Epithelial cell of esophagus (primary cell): Measurements from ENCODE around the gene GLS.
"Not testable (repeated sequence)": the region's sequence is repeated elsewhere in the genome, so short reads cannot be mapped to it uniquely, and the experiment has no call there.

Source experiments
- DNase-seq: peaks from one replicate; pipeline ENCODE4 v3.0.0; 2010; ENCODE audit warnings: low read depth
- H3K4me3 ChIP-seq: 2 replicates; pipeline ENCODE4 v1.5.1; 2011; ENCODE audit warnings: mild to moderate bottlenecking, low read length, control low read depth
- TF ChIP-seq, protein P1 (sequence below): IDR thresholded peaks from 2 replicates; pipeline ENCODE4 v1.5.1; 2011; ENCODE audit warnings: low read depth, mild to moderate bottlenecking, low read length, control low read depth, inconsistent platforms; ENCODE audit not compliant: insufficient read depth; ENCODE audit errors: missing control alignments

The GLS gene

DNA sequence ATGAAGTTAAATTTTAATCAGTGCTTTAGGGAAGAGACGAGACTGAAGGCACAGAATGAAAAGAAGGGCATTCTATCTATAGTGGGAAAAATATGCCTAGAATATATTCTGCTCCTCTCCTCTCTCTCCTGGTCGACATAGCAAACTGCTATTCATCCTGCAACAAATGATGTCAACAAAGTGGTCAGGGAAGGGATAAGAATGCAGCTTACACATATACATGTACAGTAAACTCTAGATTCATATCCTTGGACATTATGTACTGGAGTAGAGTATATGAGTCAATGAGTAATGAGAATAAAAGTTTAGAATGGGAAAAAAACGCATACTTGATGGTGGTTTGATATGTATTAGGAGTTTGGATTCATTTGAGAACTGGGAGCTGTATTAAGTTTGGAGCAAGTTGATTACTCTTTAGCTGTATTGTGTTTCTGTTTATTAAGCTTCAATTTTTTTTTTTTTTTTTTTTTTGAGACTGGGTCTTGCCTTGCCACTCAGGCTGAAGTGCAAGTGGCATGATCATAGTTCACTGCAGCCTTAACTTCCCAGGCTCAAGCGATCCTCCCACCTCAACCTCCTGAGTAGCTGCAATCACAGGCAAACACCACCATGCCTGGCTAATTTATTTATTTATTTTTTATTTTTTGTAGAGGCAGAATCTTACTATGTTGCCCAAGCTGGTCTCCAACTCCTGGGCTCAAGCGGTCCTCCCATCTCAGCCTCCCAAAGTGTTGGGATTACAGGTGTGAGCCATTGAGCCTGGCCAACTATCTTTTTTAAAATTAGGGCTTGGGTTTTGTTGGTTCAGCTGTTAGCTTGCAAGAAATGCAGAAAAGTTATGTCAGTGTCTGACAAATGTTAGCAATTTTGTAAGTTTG, 79.5 kb downstream of the GLS start:
- TF ChIP-seq, protein P1, sequence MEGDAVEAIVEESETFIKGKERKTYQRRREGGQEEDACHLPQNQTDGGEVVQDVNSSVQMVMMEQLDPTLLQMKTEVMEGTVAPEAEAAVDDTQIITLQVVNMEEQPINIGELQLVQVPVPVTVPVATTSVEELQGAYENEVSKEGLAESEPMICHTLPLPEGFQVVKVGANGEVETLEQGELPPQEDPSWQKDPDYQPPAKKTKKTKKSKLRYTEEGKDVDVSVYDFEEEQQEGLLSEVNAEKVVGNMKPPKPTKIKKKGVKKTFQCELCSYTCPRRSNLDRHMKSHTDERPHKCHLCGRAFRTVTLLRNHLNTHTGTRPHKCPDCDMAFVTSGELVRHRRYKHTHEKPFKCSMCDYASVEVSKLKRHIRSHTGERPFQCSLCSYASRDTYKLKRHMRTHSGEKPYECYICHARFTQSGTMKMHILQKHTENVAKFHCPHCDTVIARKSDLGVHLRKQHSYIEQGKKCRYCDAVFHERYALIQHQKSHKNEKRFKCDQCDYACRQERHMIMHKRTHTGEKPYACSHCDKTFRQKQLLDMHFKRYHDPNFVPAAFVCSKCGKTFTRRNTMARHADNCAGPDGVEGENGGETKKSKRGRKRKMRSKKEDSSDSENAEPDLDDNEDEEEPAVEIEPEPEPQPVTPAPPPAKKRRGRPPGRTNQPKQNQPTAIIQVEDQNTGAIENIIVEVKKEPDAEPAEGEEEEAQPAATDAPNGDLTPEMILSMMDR: no peak
- no peak for DNase-seq
- no peak overlapping the region for H3K4me3 ChIP-seq

DNA sequence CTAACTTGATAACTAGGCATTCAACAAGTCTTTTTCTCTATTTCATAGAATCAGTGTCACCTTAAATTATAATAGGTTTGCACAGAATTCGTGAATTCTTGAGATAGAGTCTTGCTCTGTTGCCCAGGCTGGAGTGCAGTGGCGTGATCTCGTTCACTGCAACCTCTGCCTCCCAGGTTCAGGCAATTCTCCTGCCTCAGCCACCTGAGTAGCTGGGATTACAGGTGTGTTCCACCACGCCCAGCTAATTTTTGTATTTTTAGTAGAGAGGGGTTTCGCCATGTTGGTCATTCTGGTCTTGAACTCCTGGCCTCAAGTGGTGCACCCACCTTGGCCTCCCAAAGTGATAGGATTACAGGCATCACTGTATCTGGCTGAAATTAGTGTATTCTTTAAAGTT, 80.5 kb downstream of the GLS start:
- DNase-seq, H3K4me3 ChIP-seq: not testable (repeated sequence)

DNA sequence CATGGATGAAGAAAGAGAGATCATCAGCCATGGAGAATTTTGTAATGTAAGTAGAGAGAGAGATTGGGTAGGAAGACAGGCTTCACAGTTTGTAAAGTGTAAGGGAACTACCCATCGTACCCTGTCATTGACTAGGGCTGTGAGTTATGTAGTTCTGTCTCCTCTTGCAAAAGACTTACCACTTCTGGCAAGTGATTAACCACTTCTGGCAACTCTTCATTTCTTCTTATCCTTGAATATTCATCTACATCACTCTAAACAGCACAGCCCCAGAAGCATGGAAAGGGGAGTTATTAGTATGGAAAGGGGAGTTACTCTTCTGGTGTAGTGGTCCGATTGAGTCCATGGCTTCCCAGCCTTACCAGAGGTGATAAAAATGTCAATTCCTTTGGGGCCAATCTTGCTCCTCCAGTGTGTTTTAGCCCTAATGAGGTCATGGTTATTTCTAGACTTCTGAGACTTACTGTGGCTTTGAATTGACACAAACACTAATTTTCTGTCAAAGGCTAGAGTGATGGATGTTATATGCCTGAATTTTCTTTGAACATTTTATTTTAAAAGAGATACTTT, 81.4 kb downstream of the GLS start:
- TF ChIP-seq, protein P1: no peak
- H3K4me3 ChIP-seq: no peak overlapping the region
- no peak for DNase-seq

DNA sequence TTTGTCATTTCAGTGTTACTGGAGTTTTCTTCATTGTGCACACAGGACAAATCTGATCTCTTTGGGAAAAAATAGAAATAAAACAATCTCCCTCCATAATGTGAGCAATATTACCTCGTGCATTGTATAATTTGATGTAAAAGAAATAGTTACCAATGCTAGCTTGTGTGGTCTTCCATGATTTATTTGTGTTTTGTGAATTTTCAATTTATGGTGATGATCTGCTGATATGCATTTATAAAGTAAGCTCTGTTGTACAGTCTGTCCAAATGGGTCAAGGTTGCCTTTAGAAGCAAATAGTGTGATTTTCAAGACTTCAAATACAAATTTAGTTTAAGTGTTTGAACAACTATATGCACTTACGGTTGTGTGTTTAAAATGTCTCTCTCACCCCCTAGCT, 82.5 kb downstream of the GLS start:
- no peak for DNase-seq
- TF ChIP-seq, protein P1: no peak

DNA sequence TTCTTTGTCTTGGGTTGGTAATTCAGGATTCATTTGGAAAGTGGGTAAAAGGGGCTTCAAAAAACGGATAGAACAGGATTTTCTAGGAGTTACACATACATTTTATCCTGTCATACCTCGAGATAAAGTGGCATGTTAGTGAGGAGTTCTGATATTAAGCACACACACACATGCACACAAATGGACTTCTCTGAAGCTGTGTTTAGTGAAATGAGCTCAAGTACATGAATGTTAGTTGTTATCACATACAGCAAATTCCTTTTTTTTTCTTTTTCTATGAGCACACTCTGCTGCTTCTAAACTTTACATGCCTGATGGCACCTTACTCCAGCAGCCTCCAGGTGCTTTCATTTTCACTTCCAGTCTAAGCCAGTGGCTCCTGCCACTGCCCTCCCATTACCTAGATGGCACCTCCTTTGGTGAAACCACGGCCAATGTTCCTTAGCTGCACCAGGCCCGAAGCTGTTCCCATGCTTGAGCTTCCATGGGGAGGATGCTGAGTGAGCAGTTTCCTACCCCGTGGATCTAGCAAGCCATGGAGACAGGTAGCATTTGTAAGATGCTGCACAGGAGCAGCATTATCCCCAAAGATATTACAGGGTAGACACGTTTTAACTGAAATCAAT, 83.7 kb downstream of the GLS start:
- no peak overlapping the region for H3K4me3 ChIP-seq
- no peak for DNase-seq
- TF ChIP-seq, protein P1: no peak

More for the DNA sequence above, 82.5 kb downstream of the GLS start:
- H3K4me3 ChIP-seq: no peak overlapping the region

DNA sequence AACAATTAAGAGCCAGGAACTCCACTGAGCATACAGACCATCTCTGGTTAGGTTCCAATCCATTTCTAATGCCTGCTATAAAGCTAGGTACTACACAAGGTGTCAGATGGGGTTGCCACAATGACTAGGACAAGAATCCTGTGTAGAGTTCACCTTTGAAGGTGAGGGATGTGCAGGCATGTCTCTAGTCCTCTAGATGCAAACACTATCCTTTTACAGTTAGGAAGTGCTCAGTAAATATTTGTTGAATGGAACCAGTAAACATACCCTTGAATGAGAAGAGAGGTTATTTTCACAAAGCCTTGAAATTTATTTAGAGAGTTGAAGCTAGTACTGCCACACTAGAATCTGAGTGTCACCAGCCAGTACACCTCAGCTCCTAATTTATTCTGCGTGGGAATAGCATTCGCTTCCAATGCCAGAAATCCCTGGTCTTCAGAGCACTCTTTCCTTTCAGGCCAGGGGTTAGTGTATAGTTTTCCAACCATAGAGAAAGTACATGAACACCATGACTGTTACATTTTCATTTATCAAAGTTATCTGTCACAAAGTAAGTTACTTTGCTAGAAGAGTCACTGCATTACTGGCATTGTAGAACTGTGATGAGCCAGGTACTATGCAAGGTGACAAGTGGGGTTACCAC, 85.1 kb downstream of the GLS start:
- no peak overlapping the region for H3K4me3 ChIP-seq
- no peak for DNase-seq
- TF ChIP-seq, protein P1: no peak

DNA sequence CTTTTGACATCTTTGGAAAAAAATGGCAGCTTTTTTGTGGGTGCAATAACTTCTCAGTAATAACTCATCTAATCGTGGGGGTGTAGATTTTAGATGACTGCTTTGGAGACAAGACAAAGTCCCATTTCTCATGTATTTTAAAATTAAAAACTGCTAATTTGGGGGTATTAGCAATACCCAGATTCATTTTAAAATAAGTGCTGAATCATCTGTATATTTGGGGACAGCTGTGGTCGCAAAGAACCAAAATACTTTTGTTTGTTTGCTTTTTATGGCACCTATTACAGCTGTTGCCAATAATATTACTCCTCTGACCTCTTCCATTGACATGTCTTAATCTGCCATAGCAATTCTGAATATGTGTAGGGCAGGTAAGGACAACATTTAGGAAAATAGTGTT, 87.9 kb downstream of the GLS start:
- TF ChIP-seq, protein P1: no peak
- H3K4me3 ChIP-seq: no peak overlapping the region
- DNase-seq: no peak
